ENCODE measurements around the gene MYO3B. TPM values are rescaled to one million over a fixed set of nuclear protein-coding genes. Genes with fewer than 3 reads are reported as not detected.

Gene MYO3B
- total and polyA plus RNA-seq, 7 donors: 0.34 TPM; not detected in 6

DNA sequence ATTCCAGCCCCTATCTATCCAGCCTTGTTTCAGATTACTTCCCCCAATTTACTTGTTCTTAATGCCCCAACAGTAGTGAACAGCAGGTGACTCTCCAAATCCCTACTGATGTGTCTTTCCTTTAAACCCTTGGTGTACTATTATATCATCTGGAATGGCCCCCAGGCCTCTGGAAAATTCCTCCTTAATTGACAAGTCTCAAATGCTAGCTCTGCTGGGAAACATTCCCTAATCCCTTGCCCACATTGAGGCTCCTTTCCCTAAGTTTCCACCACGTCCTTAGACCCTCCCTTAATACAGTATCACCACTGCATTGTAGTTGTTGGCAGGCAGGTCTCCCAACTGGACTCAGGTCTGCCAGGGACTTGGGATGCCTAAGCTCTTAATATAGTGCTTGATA, 41.0 kb downstream of the MYO3B start:
- H3K4me1 ChIP-seq: peaks cover 0 to 6% (median 0%) of the 10 kb centered on the region in 4 donors
- no peaks in the 10 kb centered on the region for H3K9me3 ChIP-seq
- H3K27me3 ChIP-seq: no peaks in the 10 kb centered on the region
- no peak for DNase-seq
- H3K4me3 ChIP-seq: no peak overlapping the region
- intact Hi-C loops (cut with DNase I): no loop called here
- no peaks in the 10 kb centered on the region for H3K36me3 ChIP-seq
- 61 to 81% methylated on average over 1 of the region's 1 CpG for WGBS, 2 donors
- no peak for TF ChIP-seq POLR2A (IDR thresholded peaks at IDR 0.05)
- no peak for TF ChIP-seq POLR2AphosphoS5 (IDR thresholded peaks at IDR 0.05)
- TF ChIP-seq, protein P1, sequence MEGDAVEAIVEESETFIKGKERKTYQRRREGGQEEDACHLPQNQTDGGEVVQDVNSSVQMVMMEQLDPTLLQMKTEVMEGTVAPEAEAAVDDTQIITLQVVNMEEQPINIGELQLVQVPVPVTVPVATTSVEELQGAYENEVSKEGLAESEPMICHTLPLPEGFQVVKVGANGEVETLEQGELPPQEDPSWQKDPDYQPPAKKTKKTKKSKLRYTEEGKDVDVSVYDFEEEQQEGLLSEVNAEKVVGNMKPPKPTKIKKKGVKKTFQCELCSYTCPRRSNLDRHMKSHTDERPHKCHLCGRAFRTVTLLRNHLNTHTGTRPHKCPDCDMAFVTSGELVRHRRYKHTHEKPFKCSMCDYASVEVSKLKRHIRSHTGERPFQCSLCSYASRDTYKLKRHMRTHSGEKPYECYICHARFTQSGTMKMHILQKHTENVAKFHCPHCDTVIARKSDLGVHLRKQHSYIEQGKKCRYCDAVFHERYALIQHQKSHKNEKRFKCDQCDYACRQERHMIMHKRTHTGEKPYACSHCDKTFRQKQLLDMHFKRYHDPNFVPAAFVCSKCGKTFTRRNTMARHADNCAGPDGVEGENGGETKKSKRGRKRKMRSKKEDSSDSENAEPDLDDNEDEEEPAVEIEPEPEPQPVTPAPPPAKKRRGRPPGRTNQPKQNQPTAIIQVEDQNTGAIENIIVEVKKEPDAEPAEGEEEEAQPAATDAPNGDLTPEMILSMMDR (IDR thresholded peaks at IDR 0.05): no peak
- no peak for TF ChIP-seq EP300 (IDR thresholded peaks at IDR 0.05)
- H3K27ac ChIP-seq: no peak overlapping the region

DNA sequence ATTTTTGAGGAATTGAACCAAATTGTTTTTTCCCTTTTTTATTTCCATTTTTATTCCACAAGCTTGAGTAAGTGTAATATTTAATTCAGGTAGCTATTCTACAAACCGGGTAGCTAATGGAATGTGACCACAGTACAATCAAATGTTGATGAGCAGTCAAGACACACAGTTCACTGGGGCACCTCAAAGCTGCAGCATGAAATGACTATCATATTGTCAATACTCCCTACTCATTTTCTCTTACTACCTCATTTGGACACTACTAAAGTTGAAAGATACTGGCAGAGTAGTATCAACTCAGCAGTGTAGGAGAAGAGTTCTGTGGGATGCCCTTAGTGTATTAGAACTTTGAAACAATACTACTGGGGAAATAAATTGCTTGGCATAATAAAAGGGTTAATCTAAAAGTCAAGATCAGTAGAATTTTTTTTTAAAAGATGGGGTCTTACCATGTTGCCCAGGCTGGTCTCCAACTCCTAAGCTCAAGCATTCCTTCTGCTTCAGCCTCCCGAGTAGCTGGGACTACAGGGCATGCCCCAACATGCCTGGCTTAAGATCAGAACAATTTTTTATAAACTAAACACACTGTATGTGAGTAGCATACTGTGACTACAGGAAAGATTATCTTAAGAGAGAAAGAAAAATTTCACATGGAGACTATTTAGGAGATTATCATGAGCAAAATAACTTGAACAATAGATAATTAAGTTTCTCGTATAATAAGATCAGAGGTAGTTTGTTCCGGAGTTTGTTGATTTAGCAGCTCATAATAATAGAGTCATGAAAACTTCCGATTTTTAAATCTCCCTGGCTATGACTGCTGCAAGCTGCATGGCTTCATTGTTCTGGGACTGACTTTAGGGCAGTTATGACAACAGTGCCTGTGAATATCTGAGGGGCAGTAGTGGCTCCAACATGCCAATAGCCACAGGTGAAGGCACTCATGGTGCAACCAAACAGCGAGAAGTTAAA, 43.7 kb downstream of the MYO3B start:
- intact Hi-C loops (cut with DNase I): no loop called here
- Histone ChIP-seq H3K9me3 (no peaks in the 10 kb centered on the region), H3K27me3 (no peaks in the 10 kb centered on the region), H3K4me3 (no peak overlapping the region), H3K4me1 (peaks cover 0 to 6% (median 0%) of the 10 kb centered on the region in 4 donors), H3K27ac (no peak overlapping the region), H3K36me3 (no peaks in the 10 kb centered on the region)
- no peak for DNase-seq
- WGBS, 2 donors: 34 to 59% methylated on average over 6 of the region's 6 CpGs
- TF ChIP-seq EP300 (IDR thresholded peaks at IDR 0.05): no peak

DNA sequence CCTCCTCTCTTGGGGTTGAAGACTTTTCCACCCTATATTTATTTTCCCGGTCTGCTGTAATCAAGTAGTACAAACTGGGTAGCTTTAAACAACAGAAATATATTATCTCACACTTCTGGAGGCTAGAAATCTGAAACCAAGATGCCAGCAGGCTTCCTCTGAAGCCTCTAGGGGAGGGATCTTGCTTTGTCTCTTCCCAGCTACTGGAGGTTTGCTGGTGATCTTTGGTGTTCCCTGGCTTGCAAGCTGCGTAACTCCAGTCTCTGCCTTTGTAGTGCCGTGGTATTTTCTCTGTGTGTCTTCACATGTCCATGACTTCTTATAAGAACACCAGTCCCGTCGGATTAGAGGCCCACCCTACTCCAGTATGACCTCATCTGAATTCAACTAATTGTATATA, 44.4 kb downstream of the MYO3B start:
- H3K4me1 ChIP-seq: peaks cover 0 to 4% (median 0%) of the 10 kb centered on the region in 4 donors
- TF ChIP-seq EP300 (IDR thresholded peaks at IDR 0.05) (no peak), POLR2A (IDR thresholded peaks at IDR 0.05) (no peak), POLR2AphosphoS5 (IDR thresholded peaks at IDR 0.05) (no peak)
- TF ChIP-seq, protein P1 (IDR thresholded peaks at IDR 0.05): no peak
- H3K27me3 ChIP-seq: no peaks in the 10 kb centered on the region
- no peaks in the 10 kb centered on the region for H3K36me3 ChIP-seq
- H3K27ac ChIP-seq: no peak overlapping the region
- DNase-seq: no peak
- H3K4me3 ChIP-seq: no peak overlapping the region
- H3K9me3 ChIP-seq: no peaks in the 10 kb centered on the region
- intact Hi-C loops (cut with DNase I): no loop called here
- 84 to 85% methylated on average over 5 of the region's 5 CpGs for WGBS, 2 donors

DNA sequence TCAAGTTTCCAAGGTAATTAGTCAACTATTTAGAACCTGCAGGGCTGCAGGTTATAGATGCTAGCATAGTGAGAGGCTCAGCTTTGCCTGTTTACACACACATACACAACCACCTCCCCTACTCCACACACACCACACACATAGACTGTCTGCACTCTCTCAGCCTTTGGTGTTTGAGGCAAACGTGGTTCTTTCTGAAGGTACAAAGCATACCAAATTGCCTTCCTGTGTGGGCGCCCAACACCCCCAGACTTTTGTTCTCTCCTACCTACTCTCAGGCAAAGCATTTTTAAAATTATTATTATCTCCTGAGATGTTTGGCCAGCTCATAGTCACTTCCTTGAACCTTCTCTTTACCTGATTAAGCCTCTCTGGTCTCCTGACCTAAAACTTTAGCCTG, 44.9 kb downstream of the MYO3B start:
- H3K9me3 ChIP-seq: no peaks in the 10 kb centered on the region
- H3K4me1 ChIP-seq: no peaks in the 10 kb centered on the region
- no peak overlapping the region for H3K27ac ChIP-seq
- intact Hi-C loops (cut with DNase I): no loop called here
- 69 to 79% methylated on average over 2 of the region's 2 CpGs for WGBS, 2 donors
- H3K36me3 ChIP-seq: no peaks in the 10 kb centered on the region
- no peak for DNase-seq
- TF ChIP-seq EP300 (IDR thresholded peaks at IDR 0.05) (no peak), POLR2A (IDR thresholded peaks at IDR 0.05) (no peak), POLR2AphosphoS5 (IDR thresholded peaks at IDR 0.05) (no peak)
- TF ChIP-seq, protein P1 (IDR thresholded peaks at IDR 0.05): no peak
- H3K4me3 ChIP-seq: no peak overlapping the region
- H3K27me3 ChIP-seq: no peaks in the 10 kb centered on the region

DNA sequence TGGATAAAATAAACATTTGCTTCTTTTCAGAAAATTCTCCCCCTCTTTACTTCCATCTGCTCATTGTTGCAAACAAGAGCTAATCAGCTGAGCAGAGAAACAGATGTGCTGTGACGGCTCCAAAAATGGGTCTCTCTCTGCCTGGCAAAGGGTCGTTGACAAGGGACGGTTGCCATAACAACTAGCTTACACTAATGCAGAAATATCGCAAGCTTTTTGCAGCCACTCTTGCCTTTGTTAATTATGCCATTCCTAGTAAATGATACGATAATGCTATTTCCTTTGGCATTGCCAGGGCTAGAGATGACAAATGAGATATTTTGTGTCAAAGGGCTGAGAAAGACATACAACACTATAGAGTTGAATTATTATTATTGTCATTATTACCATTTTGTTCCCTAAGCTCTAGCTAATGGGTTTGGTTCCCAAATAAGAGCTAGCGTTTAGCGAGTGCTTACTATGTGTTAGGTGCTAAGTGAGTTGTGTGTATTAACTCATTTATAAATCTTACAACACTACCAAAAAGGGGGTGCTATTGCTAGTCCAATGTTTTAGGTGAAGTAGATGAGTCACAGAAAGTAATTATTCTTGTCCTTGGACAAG, 46.8 kb downstream of the MYO3B start:
- Histone ChIP-seq H3K27me3 (no peaks in the 10 kb centered on the region), H3K4me1 (no peaks in the 10 kb centered on the region), H3K9me3 (no peaks in the 10 kb centered on the region), H3K36me3 (no peaks in the 10 kb centered on the region), H3K4me3 (no peak overlapping the region), H3K27ac (no peak overlapping the region)
- intact Hi-C loops (cut with DNase I): no loop called here
- 66 to 77% methylated on average over 7 of the region's 7 CpGs for whole genome bisulfite sequencing, 2 donors
- TF ChIP-seq, protein P1 (IDR thresholded peaks at IDR 0.05): no peak
- TF ChIP-seq POLR2AphosphoS5 (IDR thresholded peaks at IDR 0.05): no peak
- TF ChIP-seq EP300 (IDR thresholded peaks at IDR 0.05): no peak
- no peak for TF ChIP-seq POLR2A (IDR thresholded peaks at IDR 0.05)
- DNase-seq: no peak

All from sigmoid colon (tissue), 7 donors.